ENCODE data around the gene TTC24. TPM values are rescaled to one million over a fixed set of nuclear protein-coding genes. Genes with fewer than 3 reads are reported as not detected.

Gene TTC24
- total RNA-seq, 1 donor from 2014 or later = 19.6 TPM

DNA sequence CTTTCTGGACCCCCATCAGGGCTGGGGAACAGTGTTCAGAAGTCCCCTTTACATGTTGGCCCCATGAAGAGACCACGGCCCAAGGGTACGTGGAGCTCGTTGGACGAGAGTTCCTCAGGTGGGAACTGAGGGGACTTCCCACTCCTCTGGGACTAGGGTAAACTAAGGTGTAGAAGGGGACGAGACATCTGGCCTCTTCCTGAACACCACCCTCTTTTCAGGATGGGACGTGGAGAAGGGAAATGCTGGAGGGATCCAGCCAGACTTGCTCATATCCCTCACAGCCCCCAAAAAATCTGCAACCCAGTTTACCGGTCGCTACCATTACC, 14.1 kb downstream of the TTC24 start:
- H3K36me3 Mint-ChIP-seq (ENCODE audit: low read depth) = peaks cover 49% of the 10 kb centered on the region
- TF ChIP-seq, protein P1, sequence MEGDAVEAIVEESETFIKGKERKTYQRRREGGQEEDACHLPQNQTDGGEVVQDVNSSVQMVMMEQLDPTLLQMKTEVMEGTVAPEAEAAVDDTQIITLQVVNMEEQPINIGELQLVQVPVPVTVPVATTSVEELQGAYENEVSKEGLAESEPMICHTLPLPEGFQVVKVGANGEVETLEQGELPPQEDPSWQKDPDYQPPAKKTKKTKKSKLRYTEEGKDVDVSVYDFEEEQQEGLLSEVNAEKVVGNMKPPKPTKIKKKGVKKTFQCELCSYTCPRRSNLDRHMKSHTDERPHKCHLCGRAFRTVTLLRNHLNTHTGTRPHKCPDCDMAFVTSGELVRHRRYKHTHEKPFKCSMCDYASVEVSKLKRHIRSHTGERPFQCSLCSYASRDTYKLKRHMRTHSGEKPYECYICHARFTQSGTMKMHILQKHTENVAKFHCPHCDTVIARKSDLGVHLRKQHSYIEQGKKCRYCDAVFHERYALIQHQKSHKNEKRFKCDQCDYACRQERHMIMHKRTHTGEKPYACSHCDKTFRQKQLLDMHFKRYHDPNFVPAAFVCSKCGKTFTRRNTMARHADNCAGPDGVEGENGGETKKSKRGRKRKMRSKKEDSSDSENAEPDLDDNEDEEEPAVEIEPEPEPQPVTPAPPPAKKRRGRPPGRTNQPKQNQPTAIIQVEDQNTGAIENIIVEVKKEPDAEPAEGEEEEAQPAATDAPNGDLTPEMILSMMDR (IDR thresholded peaks at IDR 0.05) = no peak
- intact Hi-C loops (cut with micrococcal nuclease) = no loop called here
- no peaks in the 10 kb centered on the region for H3K27me3 Mint-ChIP-seq
- H3K9me3 Mint-ChIP-seq = no peaks in the 10 kb centered on the region
- DNase-seq (no peak), ATAC-seq (ENCODE audit: low read depth) (no peak)
- H3K4me1 Mint-ChIP-seq = peaks cover 25% of the 10 kb centered on the region
- H3K27ac Mint-ChIP-seq = peak overlapping the region; percentile 75
- CTCF ChIA-PET = interaction anchor here (0.8 to 4.0 kb wide), 6 partner anchors 12 to 208 kb away, joined by 4 to 18 read pairs (median 6); partner anchors contain the start of gene MEF2D
- H3K4me3 Mint-ChIP-seq = no peak overlapping the region
- POLR2A ChIA-PET = interaction anchor here (1.1 to 2.7 kb wide), 4 partner anchors 11 to 136 kb away, joined by 4 to 10 read pairs (median 6); no protein-coding TSS in a partner anchor

DNA sequence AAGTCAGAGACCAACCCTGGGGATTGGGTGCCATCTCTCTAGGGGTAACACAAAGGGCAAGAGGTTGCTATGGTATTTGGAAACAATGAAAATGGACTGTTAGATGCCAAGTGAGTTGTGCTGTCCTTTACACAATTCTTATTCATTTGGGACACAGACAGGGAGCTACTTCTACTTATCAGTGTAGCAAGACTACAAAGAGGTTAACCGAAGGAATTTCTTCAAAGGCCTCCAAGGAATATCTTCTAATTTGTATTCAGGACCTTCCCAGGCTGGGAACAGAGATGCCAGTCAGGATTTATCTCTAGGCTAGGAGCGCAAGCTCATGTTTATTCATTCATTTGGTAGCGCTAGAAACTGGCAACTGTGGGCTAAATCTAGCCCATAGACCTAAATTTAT, 14.7 kb downstream of the TTC24 start:
- H3K27me3 Mint-ChIP-seq = no peaks in the 10 kb centered on the region
- no peak overlapping the region for H3K27ac Mint-ChIP-seq
- TF ChIP-seq, protein P1 (IDR thresholded peaks at IDR 0.05) = no peak
- ChIA-PET CTCF (interaction anchor here (0.8 to 4.0 kb wide), 5 partner anchors 13 to 208 kb away, joined by 4 to 18 read pairs (median 7); no protein-coding TSS in a partner anchor), POLR2A (interaction anchor here (1.1 to 2.7 kb wide), 6 partner anchors 11 to 137 kb away, joined by 3 to 10 read pairs (median 6); no protein-coding TSS in a partner anchor)
- H3K4me3 Mint-ChIP-seq = no peak overlapping the region
- peaks cover 54% of the 10 kb centered on the region for H3K36me3 Mint-ChIP-seq (ENCODE audit: low read depth)
- DNase-seq (no peak), ATAC-seq (ENCODE audit: low read depth) (no peak)
- intact Hi-C loops (cut with micrococcal nuclease) = no loop called here
- H3K9me3 Mint-ChIP-seq = no peaks in the 10 kb centered on the region
- peaks cover 25% of the 10 kb centered on the region for H3K4me1 Mint-ChIP-seq

DNA sequence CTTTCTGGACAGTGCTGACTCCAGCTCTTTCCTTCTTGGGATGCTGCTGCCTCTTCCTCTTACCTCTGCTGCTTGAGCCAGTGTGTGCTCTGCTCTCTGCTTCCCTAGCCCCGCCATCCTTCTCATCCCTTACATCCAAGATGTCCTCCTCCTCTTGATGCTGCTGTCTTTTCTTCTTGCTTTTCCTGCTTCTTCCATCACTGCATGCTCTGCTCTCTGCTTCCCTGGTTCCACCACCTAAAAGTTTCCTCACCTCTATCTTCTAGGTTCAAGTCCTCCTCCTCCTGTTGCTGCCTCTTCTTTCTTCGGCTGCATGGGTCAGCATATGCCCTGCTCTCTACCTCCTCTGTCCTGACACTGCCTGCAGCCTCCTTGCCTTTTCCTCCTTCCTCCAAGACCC, 15.5 kb downstream of the TTC24 start:
- TF ChIP-seq, protein P1 (IDR thresholded peaks at IDR 0.05) = no peak
- Mint-ChIP-seq H3K4me1 (peaks cover 33% of the 10 kb centered on the region), H3K9me3 (no peaks in the 10 kb centered on the region), H3K4me3 (no peak overlapping the region), H3K36me3 (ENCODE audit: low read depth) (peaks cover 58% of the 10 kb centered on the region), H3K27me3 (no peaks in the 10 kb centered on the region), H3K27ac (peak overlapping the region; percentile 25)
- no peak for ATAC-seq (ENCODE audit: low read depth)
- intact Hi-C loops (cut with micrococcal nuclease) = no loop called here
- CTCF ChIA-PET = interaction anchor here (2.0 kb wide), 1 partner anchor 14 kb away, joined by 7 read pairs; no protein-coding TSS in a partner anchor
- no peak for DNase-seq
- POLR2A ChIA-PET = interaction anchor here (1.1 to 2.7 kb wide), 4 partner anchors 12 to 138 kb away, joined by 3 to 7 read pairs (median 6); no protein-coding TSS in a partner anchor

DNA sequence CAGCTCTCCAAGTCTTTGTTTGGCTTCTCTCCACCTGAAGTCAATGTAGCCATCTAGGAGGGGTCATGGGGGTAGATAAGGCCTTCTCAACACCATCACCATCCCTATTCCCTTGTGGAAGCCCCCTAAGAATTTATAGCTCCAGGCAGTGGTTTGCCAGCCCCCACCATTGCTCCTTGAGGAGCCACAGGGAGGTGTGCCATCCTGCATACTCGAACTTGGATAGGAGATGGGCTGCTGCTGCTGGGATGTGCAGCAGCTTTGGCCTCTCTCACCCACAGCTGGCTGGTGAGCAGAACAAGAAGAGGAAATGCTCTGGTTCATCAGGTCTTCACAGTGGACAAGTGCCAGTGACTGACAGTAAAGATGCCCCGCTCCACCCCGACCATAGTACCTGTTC, 16.9 kb downstream of the TTC24 start:
- Mint-ChIP-seq H3K4me1 (peaks cover 40% of the 10 kb centered on the region), H3K36me3 (ENCODE audit: low read depth) (peaks cover 63% of the 10 kb centered on the region), H3K27me3 (no peaks in the 10 kb centered on the region), H3K9me3 (no peaks in the 10 kb centered on the region), H3K4me3 (no peak overlapping the region), H3K27ac (no peak overlapping the region)
- CTCF ChIA-PET = interaction anchor here (0.6 to 1.2 kb wide), 2 partner anchors 150 to 962 kb away, joined by 3 read pairs; no protein-coding TSS in a partner anchor
- ATAC-seq (ENCODE audit: low read depth) (no peak), DNase-seq (no peak)
- POLR2A ChIA-PET = interaction anchor here (0.9 to 1.2 kb wide), 2 partner anchors 96 to 115 kb away, joined by 4 read pairs; partner anchors contain the start of gene MEF2D
- intact Hi-C loops (cut with micrococcal nuclease) = no loop called here
- TF ChIP-seq, protein P1 (IDR thresholded peaks at IDR 0.05) = no peak

DNA sequence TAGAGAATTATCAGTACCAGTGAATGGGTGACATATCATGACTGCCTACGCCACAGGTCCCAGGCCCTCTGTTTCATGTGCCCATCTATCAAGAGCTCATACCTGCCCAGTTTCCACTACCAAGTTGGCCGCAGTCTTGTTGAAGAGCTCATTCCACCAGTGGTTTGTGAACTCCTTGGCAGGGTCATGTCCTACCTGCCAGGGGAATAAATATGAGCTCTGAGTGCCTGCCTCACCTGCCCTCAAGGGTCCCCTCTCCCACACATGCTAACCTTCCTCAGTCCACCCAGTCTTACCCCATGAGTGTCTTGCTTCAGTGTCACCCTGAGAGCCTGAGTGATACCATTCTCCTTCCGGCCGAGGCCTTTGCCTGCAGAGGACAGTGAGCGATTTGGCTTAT, 18.6 kb downstream of the TTC24 start:
- peak overlapping the region; percentile 35 for H3K27ac Mint-ChIP-seq
- no peak for ATAC-seq (ENCODE audit: low read depth)
- CTCF ChIA-PET = interaction anchor here (0.9 to 1.2 kb wide), 2 partner anchors 10 to 16 kb away, joined by 3 read pairs; no protein-coding TSS in a partner anchor
- H3K27me3 Mint-ChIP-seq = no peaks in the 10 kb centered on the region
- no peak for DNase-seq
- POLR2A ChIA-PET = interaction anchor here (0.7 to 1.6 kb wide), 3 partner anchors 16 to 114 kb away, joined by 3 to 4 read pairs (median 3); partner anchors contain the start of gene MEF2D
- no peaks in the 10 kb centered on the region for H3K9me3 Mint-ChIP-seq
- intact Hi-C loops (cut with micrococcal nuclease) = no loop called here
- peaks cover 65% of the 10 kb centered on the region for H3K36me3 Mint-ChIP-seq (ENCODE audit: low read depth)
- TF ChIP-seq, protein P1 (IDR thresholded peaks at IDR 0.05) = no peak
- H3K4me3 Mint-ChIP-seq = no peak overlapping the region
- peaks cover 40% of the 10 kb centered on the region for H3K4me1 Mint-ChIP-seq

Data from activated B cell treated with CpG ODN at 0.5 μM for 24 hours (primary cell).